HG03103 (cell line): ENCODE results near the gene FUS.
A peak's percentile ranks its signal among the peaks of the same experiment; 100 is the strongest.

Experiments
- ATAC-seq: cut with Tn5 transposase; IDR thresholded peaks from one replicate; pipeline ENCODE4 v1.9.1; 2021; ENCODE audit warnings: low read depth; ENCODE audit not compliant: unreplicated experiment

FUS gene

DNA sequence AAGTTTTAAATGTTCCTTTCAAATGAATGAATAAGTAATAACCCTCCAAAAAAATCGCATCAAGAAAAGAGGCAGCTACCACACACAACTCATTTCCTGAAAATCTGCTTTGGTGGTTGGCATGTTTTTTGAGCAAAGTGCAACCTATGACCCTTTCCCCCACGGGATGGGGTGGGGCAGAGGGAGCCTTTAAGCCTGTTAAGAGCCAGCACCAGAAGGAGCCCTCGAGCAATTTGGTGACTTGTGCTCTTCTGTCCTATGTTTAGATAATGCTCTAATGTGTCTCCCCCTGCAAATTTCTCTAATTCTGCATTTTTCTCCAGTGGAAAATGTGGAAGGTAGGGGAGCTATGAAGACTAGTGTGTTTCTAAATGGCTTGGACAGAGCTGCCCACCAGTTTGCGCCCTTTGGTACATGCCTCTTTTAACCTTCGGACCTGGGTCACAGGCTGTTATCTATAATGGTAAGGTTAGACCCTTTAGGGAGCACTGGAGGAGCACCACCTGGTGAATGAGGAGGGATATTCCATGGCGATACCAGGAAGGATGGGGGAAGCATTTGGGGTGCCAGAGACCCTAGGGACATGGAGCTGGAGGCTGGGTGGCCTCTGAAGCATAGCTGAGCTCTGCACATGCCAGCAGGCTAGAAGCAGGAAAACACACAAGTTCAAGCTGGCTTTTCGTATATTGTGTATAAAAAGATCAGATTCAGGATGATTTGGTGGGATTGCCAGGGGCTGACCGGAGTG lies 21.1 kb downstream of the FUS start:
- ATAC-seq: no peak

DNA sequence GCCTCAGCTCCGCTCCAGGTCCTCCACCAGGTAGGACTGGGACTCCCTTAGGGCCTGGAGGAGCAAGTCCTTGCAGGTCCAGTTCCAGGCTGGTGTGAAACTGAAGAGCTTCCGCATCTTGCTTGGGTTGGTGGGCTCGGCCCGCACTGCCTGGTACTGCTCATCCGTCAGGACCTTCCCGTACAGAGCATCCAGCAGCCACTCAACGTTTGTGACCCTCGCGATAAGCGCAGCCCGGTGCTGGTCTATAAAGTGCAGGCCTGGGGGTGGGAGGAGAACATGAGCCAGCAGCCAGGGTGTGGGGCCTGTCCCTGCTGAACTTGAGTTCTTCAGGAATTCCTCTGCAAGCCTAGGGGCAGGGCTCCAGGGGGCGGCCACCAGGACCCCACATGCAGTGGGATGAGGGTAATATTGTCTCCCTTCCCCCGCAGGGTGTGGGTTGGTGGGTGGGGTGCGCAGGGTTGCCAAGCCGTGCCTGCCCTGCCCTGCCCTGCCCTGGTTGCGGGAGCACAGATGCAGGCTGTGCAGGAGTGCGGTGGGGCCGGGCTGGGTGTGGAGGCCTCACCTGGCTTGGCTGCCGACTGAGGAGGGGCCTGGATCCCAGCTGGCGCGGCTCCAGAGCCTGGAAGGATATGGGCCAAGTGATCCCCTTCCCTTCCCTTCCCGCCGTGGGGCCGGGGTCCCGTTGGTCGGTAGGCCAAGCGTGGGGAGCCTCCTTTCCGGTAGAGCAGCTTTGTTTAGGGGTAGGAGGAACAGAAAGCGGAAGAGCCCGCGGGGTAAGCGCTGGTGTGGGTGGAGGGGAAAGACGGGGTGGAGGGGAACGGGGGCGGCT lies 21.9 kb downstream of the FUS start:
- ATAC-seq: peak; percentile 65

DNA sequence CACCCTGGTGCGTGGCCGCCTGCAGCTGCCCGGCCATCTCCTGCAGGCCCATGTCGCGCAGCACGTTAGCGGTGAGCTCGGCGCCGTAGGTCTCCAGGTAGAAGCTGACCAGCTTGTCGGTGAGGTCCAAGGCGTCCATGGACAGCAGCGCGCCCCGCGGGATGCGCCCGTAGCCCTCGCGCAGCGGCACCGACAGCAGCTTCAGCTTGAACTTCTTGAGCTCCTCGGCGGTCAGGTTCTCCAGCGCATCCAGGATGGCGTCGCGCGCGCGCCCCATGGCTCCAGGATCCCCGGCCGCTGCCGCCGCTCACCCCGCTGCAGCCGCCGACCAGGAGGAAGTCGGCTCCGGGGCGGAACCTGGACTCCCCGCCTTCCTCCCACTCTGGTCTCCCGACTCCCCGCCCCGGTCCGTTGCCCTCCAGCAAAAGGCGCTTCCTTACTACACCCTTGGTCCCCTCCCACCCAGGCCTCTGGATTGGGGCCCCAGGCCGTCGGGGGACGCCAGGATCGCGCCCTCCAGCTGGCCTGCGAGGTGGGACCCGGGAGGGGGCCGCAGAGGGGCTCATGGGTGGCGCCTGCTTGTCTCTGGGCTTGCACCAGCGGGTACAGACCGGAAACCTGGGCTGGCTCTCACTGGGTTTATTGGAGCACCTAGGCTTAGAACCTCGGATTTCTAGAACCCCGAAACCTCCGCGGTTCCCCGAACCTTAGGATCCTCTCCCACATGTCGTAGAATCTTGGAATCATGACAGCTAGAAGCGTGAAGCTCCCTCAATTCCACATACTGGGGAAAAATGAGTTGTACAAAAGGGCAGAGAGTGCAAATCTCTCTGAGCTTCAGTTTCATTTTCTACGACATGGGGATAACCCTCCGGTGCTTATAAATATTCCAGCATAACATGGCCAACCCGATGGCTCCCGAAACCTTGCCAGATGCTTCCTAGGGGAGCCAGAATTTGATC lies 22.8 kb downstream of the FUS start, which contains the start of gene PYCARD:
PYCARD (minus strand) TSS at position 347 of the 962 bp plus-strand sequence; CDS start at position 277, 70 bp downstream.
- peak; percentile 25 for ATAC-seq

DNA sequence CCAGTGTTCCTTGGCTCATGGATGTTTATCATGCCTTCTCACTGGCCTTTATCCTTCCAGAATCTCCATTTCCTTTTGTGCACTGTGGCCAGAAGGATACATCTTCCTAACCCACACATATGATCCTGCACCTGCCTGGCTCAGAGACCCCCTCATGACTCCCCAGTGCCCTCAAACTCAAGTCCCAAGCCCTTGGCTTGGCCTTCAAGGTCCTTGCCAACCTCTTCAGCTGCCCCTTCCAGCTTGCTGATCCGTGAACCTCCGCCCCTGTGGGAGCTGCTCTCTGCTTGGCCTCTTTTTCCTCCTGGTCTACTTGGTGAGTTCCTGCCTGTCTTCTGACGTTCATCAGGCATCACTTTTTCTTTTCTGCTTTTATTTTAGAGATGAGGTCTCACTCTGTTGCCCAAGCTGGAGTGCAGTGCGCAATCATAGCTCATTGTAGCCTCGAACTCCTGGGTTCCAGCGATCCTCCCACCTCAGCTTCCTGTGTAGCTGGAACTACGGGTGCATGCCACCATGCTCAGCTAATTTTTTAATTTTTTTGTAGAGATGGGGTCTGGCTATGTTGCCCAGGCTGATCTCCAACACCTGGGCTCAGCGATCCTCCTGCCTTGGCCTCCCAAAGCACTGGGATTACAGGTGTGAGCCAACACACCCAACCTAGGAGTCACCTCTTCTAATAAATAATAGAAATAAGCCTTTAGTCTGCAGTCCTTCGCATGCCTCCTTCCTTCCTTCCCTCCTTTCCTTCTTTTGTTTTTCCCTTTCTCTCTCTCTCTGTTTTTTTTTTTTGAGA lies 25.1 kb downstream of the FUS start:
- ATAC-seq: no peak

DNA sequence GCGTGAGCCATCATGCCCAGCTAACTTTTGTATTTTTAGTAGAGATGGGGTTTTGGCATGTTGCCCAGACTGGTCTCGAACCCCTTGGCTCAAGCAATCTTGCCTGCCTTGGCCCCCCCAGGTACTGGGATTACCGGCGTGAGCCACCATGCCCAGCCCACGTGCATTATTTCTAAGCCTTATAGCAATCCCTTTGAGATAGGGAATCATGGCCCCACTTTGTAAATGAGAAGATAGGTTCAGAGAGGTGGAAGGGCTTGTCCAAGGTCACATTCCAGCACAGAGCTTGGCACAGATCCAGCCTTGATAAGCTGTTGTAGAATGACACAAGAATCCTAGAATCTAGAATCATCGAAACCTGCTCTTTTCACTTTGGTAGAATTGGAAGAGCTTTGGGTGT lies 26.8 kb downstream of the FUS start:
- no peak for ATAC-seq

DNA sequence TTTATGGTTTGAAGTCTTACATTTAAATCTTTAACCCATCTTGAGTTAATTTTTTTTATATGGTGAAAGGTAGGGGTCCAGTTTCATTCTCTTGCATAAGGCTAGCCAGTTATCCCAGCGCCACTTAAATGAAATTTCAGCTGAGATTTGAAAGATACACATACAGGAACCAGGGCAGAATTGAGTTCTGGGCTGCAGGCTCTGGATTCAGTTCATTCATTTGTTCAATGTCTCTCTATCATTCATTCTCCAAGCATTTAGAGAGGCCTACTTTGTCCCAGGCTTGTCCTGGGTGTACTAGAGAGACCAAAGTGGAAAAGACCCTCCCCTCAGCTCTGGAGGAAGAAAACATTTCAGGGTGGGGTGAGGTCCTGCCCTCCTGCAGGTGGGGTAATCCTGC lies 33.4 kb downstream of the FUS start:
- ATAC-seq: no peak

DNA sequence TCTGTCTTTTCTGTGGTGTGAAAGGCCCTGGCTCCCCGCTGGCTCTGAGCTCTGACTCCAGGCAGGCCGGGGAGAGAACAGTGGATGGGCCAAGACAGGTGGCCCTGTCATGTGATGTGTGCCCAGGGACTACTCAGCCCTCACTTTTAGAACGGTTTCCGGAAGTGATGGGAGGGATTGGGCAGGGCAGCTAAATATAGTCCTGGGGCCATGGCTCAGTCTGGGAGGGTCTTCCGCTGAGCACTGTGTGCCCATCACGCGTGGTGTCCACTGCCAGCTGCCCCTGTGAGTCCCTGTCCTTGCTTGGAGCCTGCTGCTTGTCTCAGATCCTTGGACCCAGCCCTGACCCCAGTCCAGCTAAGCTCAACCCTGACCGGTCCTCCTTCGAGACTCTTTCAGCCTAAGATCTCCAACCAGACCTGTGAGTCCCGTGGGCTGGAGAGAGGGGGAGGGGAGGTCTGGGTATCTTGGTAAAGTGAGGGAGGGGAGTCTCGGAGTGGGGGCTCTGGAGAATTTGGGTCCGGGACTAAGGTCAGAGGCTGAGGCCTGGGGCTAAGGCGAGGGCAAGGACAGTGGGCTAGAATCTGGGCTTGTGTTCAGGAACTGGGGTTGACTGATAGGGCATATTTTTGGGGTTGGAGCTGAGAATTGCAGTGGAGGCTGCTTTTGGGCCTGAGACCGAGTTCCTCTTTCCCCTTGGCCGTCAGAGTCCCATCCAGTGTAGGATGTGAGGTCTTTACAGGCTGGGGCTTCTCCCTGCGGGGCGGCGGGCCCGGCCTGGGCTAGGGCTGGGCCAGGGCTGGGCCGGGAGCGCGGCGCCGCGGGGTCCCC lies 34.2 kb downstream of the FUS start, which contains the start of gene TRIM72:
TRIM72 (plus strand) TSS at position 243 of the 831 bp plus-strand sequence. CDS start 620 bp downstream, outside the sequence.
- no peak for ATAC-seq

DNA sequence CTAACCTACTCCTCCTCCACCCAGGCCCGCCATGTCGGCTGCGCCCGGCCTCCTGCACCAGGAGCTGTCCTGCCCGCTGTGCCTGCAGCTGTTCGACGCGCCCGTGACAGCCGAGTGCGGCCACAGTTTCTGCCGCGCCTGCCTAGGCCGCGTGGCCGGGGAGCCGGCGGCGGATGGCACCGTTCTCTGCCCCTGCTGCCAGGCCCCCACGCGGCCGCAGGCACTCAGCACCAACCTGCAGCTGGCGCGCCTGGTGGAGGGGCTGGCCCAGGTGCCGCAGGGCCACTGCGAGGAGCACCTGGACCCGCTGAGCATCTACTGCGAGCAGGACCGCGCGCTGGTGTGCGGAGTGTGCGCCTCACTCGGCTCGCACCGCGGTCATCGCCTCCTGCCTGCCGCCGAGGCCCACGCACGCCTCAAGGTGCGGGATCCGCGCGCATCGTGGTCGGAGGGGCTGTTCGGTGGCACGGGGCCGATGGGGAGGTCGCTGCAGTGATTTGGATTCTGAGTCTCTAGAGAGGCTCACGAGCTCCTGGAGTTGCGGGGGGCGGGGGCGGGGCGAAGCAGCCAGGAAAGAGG lies 34.9 kb downstream of the FUS start:
- ATAC-seq: no peak

DNA sequence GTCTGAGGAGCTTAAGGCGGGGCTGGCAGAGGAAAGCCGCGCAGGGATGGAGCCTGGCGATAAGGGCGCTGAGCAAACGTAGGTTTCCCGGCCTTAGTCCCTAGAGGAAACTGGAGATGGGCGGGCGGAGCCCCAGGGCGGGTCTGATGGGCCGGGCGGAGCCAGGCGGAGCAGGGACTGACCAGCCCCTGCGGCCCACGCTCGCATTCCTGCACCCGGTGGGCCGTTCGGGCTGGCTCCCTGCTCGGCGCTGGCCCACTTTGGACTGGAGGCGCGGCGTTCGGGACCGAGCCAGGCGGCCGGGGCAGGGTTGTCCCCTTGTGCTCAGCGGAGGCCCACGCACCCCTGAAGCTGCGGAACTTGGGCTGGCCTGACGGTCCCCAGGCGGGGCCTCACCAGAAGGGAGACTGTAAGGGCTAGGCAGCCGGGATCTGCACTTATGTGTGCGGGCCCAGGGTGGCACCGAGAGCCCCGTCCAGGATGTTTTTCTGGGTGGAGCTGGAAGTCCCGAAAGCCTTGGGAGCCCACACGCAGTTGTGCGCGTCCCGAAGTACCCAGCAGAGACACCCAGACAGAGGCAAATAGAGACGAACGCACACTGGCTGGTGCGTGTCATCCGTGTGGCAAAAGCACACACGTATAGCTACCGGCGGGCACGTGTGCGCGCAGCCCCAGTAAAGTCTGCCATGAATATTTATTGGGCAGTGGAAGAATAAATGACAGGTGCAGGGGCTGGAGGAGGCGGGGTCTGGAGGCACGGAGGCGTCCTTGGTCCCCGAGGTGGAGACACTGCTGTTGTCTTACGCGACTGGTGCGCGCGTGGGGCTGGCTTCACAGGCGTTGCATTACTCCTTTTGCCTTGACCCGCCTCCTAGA lies 35.6 kb downstream of the FUS start:
- ATAC-seq: no peak

DNA sequence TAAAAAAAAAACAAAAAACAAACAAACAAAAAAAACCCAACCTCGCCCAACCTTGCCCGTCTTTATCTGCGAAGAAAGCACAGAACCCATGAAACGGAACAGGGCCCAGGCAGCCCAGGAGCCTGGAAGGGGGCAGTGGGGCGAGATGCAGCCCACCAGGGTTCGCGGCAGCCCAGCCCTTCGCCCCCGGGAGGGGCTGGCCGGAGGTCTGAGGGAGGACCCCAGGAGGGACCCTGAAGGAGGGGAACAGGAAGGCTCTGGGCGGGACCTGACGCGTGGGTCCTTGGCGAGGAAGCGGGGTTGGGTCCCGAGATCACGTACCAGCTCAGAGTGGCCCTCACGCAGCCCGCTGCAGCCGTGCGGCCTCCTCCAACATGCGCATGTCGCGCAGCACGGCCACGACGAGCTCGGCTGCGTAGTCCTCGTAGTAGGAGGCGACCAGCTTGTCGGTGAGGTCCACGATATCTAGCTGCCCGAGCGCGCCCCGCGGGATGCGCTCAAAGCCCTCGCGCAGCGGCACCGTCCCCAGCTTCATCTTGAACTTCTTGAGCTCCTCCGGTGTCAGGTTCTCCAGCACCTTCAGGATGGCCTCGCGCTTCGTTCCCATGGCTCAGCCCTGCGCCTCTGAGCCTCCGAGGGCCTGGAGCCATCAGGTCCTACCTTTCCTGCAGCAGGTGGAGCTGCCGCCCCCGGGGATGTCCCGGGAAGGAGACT lies 36.6 kb downstream of the FUS start, which contains the start of gene PYDC1:
PYDC1 (minus strand) TSS at position 714 of the 714 bp plus-strand sequence; CDS start at position 607, 107 bp downstream.
- ATAC-seq: no peak

DNA sequence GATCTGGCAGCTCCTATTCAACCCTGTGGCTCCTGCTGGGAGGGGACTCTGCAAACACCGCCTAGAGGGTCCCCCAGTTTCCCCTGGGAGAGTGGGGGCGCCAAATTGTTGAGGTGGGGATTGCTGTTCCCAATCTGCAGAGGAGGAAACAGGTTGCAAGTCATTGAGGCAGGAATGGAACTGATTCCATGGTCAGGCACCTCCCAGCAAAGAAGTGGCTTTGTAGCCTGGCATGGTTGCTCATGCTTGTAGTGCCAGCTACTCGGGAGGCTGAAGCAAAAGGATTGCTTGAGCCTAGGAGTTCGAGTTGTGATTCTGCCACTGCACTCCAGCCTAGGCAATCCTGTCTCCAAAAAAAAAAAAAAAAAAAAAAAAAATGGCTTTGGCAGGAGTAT lies 37.2 kb downstream of the FUS start:
- ATAC-seq: no peak

DNA sequence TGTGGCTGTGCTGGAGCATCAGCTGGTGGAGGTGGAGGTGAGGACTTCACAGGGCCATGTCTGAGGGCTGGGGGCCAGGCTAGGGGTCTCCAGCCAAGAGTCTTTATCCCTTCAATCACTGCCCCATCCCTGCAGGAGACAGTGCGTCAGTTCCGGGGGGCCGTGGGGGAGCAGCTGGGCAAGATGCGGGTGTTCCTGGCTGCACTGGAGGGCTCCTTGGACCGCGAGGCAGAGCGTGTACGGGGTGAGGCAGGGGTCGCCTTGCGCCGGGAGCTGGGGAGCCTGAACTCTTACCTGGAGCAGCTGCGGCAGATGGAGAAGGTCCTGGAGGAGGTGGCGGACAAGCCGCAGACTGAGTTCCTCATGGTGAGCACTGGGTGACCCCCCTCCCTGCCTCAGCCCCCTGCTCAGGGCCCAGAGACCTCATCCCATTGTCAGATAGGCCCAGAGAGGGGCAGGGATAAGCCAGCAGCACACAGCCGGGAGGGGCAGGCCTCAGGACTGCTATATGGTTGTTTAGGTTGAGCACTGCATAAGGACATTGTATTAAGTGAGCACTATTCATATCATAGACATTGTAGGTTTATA lies 39.3 kb downstream of the FUS start:
- no peak for ATAC-seq

DNA sequence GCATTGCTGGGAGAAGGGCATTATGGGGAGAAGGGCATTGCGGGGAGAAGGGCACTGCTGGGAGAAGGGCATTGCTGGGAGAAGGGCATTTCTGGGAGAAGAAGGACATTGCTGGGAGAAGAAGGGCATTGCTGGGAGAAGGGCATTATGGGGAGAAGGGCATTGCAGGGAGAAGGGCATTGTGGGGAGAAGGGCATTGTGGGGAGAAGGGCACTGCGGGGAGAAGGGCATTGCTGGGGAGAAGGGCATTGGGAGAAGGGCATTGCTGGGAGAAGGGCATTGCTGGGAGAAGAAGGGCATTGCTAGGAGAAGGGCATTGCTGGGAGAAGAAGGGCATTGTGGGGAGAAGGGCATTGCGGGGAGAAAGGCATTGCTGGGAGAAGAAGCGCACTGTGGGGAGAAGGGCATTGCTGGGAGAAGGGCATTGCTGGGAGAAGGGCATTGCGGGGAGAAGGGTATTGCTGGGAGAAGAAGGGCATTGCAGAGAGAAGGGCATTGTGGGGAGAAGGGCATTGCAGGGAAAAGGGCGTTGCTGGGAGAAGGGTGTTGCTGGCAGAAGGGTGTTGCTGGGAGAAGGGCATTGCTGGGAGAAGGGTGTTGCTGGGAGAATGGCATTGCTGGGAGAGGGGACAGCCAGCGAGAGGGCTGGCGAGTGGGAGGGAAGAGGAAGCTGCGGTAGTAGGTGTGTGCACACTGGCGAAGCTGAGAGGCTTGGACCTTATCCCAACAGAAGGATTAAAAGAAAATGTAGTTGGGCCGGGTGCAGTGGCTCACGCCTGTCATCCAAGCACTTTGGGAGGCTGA lies 41.6 kb downstream of the FUS start:
- no peak for ATAC-seq

DNA sequence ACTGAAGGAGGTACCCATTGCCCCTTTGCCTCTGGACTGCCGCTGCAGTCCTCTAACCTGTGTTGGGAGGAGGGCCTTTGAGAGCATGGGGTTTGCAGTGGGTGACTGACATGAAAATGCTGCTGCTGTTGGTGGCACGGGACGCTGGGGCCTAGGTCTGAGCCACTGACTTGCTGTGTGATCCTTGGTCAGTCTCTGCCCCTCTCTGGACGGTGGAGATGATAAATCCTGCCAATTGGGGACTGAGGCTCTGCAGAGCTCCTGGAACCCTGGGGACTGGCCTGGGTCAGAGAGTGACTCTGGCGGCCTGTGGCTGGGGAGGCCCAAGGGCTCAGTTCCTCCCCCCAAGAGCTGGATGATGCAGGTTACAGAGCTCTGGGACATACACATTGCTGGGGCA lies 43.1 kb downstream of the FUS start:
- ATAC-seq: no peak

DNA sequence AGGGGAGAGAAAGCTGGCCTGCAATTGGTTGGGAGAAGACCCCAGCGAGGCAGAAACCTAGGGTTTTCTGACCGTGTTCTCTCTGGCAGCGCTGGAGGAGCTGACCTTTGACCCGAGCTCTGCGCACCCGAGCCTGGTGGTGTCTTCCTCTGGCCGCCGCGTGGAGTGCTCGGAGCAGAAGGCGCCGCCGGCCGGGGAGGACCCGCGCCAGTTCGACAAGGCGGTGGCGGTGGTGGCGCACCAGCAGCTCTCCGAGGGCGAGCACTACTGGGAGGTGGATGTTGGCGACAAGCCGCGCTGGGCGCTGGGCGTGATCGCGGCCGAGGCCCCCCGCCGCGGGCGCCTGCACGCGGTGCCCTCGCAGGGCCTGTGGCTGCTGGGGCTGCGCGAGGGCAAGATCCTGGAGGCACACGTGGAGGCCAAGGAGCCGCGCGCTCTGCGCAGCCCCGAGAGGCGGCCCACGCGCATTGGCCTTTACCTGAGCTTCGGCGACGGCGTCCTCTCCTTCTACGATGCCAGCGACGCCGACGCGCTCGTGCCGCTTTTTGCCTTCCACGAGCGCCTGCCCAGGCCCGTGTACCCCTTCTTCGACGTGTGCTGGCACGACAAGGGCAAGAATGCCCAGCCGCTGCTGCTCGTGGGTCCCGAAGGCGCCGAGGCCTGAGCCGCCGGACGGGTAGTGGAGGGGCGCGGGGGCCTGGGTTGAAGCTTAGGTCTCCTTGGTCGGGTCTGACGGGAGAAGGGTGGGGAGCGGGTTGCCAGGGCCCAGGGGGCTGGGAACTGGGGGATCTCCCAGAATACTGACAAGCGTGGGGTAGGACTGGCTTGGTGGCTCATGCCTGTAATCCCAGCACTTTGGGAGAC lies 44.4 kb downstream of the FUS start:
- no peak for ATAC-seq
